Measurements from ENCODE around the gene SAMM50.

Gene SAMM50

GRCh38 chr22:43967069-43967468, 11.8 kb downstream of the SAMM50 start:
- Histone ChIP-seq H3K9me3 (ENCODE audit: control insufficient read depth, low read length) (no peaks in the 10 kb centered on the region), H3K4me3 (ENCODE audit: extremely low read depth, insufficient read depth, low read length, poor library complexity, severe bottlenecking) (no peak overlapping the region), H3K27ac (ENCODE audit: low read depth, low read length, severe bottlenecking) (no peak overlapping the region), H3K36me3 (ENCODE audit: control insufficient read depth, insufficient read depth, low read length) (peaks cover 83% of the 10 kb centered on the region), H3K4me1 (ENCODE audit: control insufficient read depth, insufficient read depth, low read length, poor library complexity, severe bottlenecking) (no peaks in the 10 kb centered on the region)
- WGBS, 2 experiments (ENCODE audit: insufficient coverage in 2 of 2), result 93 to 94% methylated on average over 6 to 7 of the region's 7 CpGs

DNA sequence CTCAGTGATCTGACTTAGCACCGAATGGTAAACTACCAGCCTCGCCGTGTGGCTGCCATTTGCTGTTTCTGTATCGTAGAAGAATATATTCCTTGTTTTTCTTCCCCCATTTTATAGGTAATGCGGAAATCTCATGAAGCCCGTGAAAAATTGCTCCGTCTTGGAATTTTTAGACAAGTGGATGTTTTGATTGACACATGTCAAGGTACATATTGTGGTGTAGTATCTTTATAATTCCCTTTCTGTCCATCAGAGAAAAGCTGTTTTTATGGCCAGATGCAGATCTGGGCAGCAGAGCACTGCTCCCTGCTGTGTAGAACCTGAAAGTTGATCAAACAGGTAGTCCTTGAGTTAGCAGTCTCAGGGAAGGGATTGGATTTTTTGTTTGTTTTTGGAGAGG, 13.4 kb downstream of the SAMM50 start:
- Histone ChIP-seq H3K4me1 (ENCODE audit: control insufficient read depth, insufficient read depth, low read length, poor library complexity, severe bottlenecking) (no peaks in the 10 kb centered on the region), H3K4me3 (ENCODE audit: extremely low read depth, insufficient read depth, low read length, poor library complexity, severe bottlenecking) (no peak overlapping the region), H3K9me3 (ENCODE audit: control insufficient read depth, low read length) (no peaks in the 10 kb centered on the region), H3K36me3 (ENCODE audit: control insufficient read depth, insufficient read depth, low read length) (peaks cover 87% of the 10 kb centered on the region), H3K27ac (ENCODE audit: low read depth, low read length, severe bottlenecking) (no peak overlapping the region)
- 100% methylated on average over 2 to 5 of the region's 7 CpGs for WGBS, 2 experiments (ENCODE audit: insufficient coverage in 2 of 2)

DNA sequence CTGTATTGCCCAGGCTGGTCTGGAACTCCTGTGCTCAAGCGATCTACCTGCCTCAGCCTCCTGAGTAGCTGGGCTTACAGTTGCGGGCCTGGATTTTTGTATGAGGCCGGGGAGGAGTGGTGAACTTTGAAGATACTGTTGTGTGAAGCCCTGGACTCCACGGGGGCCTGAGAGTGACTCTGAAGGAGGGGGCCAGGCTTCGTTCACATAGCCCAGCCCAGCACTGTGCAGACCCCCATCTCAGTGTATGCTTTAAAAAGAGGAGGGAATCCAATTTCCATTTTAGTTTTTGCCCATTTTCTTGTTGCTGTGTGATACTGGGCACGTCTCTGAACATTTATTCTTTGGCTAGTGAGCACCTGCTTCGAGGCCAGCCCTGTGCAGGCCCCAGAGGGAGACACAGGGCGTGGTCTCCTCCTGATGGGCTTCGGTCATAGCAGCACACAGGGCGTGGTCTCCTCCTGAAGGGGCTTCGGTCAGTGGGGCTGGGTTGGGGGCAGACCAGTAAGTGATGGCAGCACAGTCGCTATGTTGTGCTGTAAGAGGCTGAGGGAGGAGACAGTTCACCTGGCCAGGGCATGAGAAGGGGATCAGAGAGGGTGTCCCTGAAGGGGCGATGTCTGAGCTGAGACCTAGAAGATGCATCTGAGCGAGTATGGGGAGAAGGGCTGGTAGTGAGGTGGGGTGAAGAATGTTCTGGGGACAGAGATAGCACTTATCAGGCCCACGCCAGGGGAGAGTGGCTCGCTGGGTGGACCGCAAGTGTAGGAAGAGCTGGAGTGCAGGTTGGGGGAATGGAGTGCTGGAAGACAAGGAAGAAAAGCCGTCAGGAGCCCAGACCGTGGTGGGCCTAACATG, 14.0 kb downstream of the SAMM50 start:
- H3K36me3 ChIP-seq (ENCODE audit: control insufficient read depth, insufficient read depth, low read length), result peaks cover 87% of the 10 kb centered on the region

DNA sequence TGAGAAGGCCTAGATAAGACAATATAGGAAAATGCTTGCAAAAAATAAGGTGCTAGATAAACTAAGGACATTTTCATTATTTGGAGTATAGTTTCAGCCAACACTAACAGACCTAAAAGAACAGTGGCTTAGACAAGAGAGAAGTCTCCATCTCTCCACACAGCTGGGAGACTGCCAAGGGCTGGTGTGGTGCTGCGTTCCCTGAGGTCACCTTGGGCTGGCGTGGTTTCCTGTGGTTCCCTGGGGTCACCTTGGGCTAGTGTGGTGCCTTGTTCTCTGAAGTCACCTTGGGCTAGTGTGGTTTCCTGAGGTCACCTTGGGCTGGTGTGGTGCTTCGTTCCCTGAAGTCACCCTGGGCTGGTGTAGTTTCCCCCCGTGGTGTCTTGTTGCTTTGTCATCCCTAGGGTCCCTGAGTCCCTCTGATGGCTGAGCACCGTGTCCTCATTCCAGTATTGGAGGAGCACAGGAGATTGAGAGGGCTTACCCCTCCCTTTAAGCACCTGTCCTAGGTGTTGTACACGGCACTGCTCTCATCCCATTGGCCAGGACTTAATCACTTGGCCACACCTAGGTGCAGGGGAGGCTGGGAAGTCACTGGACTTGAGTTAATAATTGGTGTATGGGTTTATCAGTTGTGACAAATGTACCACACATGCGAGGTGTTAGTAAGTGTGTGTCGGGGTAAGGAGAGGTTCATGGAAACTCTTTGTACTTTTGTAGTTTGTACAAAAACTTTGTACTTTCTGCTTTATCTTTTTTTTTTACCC, 14.9 kb downstream of the SAMM50 start:
- Histone ChIP-seq H3K4me3 (ENCODE audit: extremely low read depth, insufficient read depth, low read length, poor library complexity, severe bottlenecking) (no peak overlapping the region), H3K9me3 (ENCODE audit: control insufficient read depth, low read length) (no peaks in the 10 kb centered on the region), H3K27ac (ENCODE audit: low read depth, low read length, severe bottlenecking) (no peak overlapping the region), H3K4me1 (ENCODE audit: control insufficient read depth, insufficient read depth, low read length, poor library complexity, severe bottlenecking) (no peaks in the 10 kb centered on the region), H3K36me3 (ENCODE audit: control insufficient read depth, insufficient read depth, low read length) (peaks cover 87% of the 10 kb centered on the region)
- 93 to 94% methylated on average over 3 to 5 of the region's 8 CpGs for WGBS, 2 experiments (ENCODE audit: insufficient coverage in 2 of 2)

More for the DNA sequence above, 14.0 kb downstream of the SAMM50 start:
- Histone ChIP-seq H3K27ac (ENCODE audit: low read depth, low read length, severe bottlenecking) (no peak overlapping the region), H3K4me3 (ENCODE audit: extremely low read depth, insufficient read depth, low read length, poor library complexity, severe bottlenecking) (no peak overlapping the region), H3K9me3 (ENCODE audit: control insufficient read depth, low read length) (no peaks in the 10 kb centered on the region), H3K4me1 (ENCODE audit: control insufficient read depth, insufficient read depth, low read length, poor library complexity, severe bottlenecking) (no peaks in the 10 kb centered on the region)
- WGBS, 2 experiments (ENCODE audit: insufficient coverage in 2 of 2), result 89 to 91% methylated on average over 18 to 19 of the region's 19 CpGs

- 85 to 91% methylated on average over 6 to 8 of the region's 8 CpGs for WGBS, 2 experiments (ENCODE audit: insufficient coverage in 2 of 2)
- Histone ChIP-seq H3K4me3 (ENCODE audit: extremely low read depth, insufficient read depth, low read length, poor library complexity, severe bottlenecking) (no peak overlapping the region), H3K4me1 (ENCODE audit: control insufficient read depth, insufficient read depth, low read length, poor library complexity, severe bottlenecking) (no peaks in the 10 kb centered on the region), H3K36me3 (ENCODE audit: control insufficient read depth, insufficient read depth, low read length) (peaks cover 88% of the 10 kb centered on the region), H3K9me3 (ENCODE audit: control insufficient read depth, low read length) (no peaks in the 10 kb centered on the region), H3K27ac (ENCODE audit: low read depth, low read length, severe bottlenecking) (no peak overlapping the region)
Observed at GRCh38 chr22:43971112-43971511, 15.9 kb downstream of the SAMM50 start.

DNA sequence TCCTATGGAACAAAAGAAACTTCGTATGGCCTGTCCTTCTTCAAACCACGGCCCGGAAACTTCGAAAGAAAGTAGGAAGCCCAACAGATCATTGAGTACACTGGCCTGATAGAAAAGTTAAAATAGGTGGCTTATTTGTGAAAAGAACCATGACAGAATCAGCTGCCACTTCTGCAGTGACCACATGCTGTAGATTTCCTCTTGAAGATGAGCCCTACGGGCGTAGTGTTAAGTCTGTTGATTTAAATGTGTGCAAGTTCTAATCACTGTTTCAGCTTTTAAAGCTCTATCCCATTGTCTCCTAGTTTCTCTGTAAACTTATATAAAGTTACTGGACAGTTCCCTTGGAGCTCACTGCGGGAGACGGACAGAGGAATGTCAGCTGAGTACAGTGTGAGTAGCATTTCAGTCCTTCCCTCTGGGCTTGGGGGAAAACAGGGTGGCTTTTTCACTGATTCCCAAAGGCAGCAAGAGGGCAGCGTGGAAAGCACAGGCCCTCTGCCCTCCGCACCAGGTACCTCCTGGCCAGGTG, 17.8 kb downstream of the SAMM50 start:
- Histone ChIP-seq H3K27ac (ENCODE audit: low read depth, low read length, severe bottlenecking) (no peak overlapping the region), H3K9me3 (ENCODE audit: control insufficient read depth, low read length) (no peaks in the 10 kb centered on the region), H3K36me3 (ENCODE audit: control insufficient read depth, insufficient read depth, low read length) (peaks cover 88% of the 10 kb centered on the region), H3K4me1 (ENCODE audit: control insufficient read depth, insufficient read depth, low read length, poor library complexity, severe bottlenecking) (no peaks in the 10 kb centered on the region), H3K4me3 (ENCODE audit: extremely low read depth, insufficient read depth, low read length, poor library complexity, severe bottlenecking) (no peak overlapping the region)
- 95 to 100% methylated on average over 6 to 9 of the region's 10 CpGs for WGBS, 2 experiments (ENCODE audit: insufficient coverage in 2 of 2)

DNA sequence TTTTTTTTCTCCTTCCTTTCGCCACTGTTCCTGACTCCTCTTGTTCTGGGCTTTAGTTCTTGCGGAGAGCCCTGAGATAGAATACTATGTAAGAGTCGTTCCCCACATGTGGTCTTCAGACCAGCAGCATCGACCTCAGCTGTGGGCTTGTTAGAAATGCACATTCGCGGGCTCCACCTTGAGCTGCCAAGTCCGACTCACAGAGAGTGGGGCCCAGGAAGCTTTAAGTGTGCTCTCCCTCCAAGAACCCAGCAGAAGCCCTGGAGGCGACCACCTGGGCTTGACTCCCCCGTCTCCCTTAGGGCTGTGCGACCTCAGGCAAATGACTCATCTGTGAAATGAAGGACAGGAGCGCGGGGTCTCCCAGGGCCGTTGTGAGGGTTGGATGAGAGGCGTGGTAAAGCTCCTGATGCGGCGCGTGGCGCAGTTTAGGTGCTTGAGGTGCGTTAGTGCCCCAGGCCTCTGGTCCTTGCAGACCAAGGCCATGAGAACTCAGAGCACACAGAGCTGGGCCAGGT, 18.8 kb downstream of the SAMM50 start:
- no peak overlapping the region for H3K27ac ChIP-seq (ENCODE audit: low read depth, low read length, severe bottlenecking)
- peaks cover 90% of the 10 kb centered on the region for H3K36me3 ChIP-seq (ENCODE audit: control insufficient read depth, insufficient read depth, low read length)
- no peaks in the 10 kb centered on the region for H3K9me3 ChIP-seq (ENCODE audit: control insufficient read depth, low read length)
- WGBS, 2 experiments (ENCODE audit: insufficient coverage in 2 of 2), result 93 to 94% methylated on average over 18 of the region's 19 CpGs
- no peaks in the 10 kb centered on the region for H3K4me1 ChIP-seq (ENCODE audit: control insufficient read depth, insufficient read depth, low read length, poor library complexity, severe bottlenecking)
- no peak overlapping the region for H3K4me3 ChIP-seq (ENCODE audit: extremely low read depth, insufficient read depth, low read length, poor library complexity, severe bottlenecking)

- Histone ChIP-seq H3K36me3 (ENCODE audit: control insufficient read depth, insufficient read depth, low read length) (peaks cover 89% of the 10 kb centered on the region), H3K27ac (ENCODE audit: low read depth, low read length, severe bottlenecking) (no peak overlapping the region), H3K4me1 (ENCODE audit: control insufficient read depth, insufficient read depth, low read length, poor library complexity, severe bottlenecking) (no peaks in the 10 kb centered on the region), H3K4me3 (ENCODE audit: extremely low read depth, insufficient read depth, low read length, poor library complexity, severe bottlenecking) (no peak overlapping the region), H3K9me3 (ENCODE audit: control insufficient read depth, low read length) (no peaks in the 10 kb centered on the region)
- 0 to 92% methylated on average over 1 to 2 of the region's 4 CpGs for WGBS, 2 experiments (ENCODE audit: insufficient coverage in 2 of 2)
Observed at GRCh38 chr22:43975041-43975440, 19.8 kb downstream of the SAMM50 start.

- no peak overlapping the region for H3K27ac ChIP-seq (ENCODE audit: low read depth, low read length, severe bottlenecking)
- H3K9me3 ChIP-seq (ENCODE audit: control insufficient read depth, low read length), result no peaks in the 10 kb centered on the region
- peaks cover 93% of the 10 kb centered on the region for H3K36me3 ChIP-seq (ENCODE audit: control insufficient read depth, insufficient read depth, low read length)
- H3K4me3 ChIP-seq (ENCODE audit: extremely low read depth, insufficient read depth, low read length, poor library complexity, severe bottlenecking), result no peak overlapping the region
- H3K4me1 ChIP-seq (ENCODE audit: control insufficient read depth, insufficient read depth, low read length, poor library complexity, severe bottlenecking), result no peaks in the 10 kb centered on the region
- WGBS, 2 experiments (ENCODE audit: insufficient coverage in 2 of 2), result 91 to 92% methylated on average over 15 to 17 of the region's 19 CpGs
Observed at GRCh38 chr22:43976861-43977795, 21.9 kb downstream of the SAMM50 start.

DNA sequence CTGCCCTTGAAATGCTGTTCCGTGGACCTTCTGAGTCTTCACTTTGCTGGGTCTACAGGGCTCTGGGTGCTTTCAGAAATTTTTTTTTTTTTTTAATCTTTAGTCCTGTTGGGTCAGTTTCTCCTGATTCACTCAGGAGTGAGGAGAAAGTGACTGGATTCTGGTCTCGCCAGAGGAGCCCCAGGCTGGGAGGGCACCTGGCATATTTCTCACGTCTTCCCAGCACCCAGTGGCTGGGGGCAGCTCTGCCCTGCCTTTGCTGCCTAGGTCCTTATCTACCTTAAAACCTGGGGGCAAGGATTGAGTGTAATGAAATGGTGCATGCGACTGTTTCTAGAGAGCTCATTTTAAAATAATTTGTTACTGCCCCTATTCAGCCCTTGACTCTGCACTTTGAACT, 23.3 kb downstream of the SAMM50 start:
- 92 to 100% methylated on average over 1 to 2 of the region's 4 CpGs for WGBS, 2 experiments (ENCODE audit: insufficient coverage in 2 of 2)
- Histone ChIP-seq H3K27ac (ENCODE audit: low read depth, low read length, severe bottlenecking) (no peak overlapping the region), H3K4me1 (ENCODE audit: control insufficient read depth, insufficient read depth, low read length, poor library complexity, severe bottlenecking) (no peaks in the 10 kb centered on the region), H3K4me3 (ENCODE audit: extremely low read depth, insufficient read depth, low read length, poor library complexity, severe bottlenecking) (no peak overlapping the region), H3K9me3 (ENCODE audit: control insufficient read depth, low read length) (no peaks in the 10 kb centered on the region), H3K36me3 (ENCODE audit: control insufficient read depth, insufficient read depth, low read length) (peaks cover 96% of the 10 kb centered on the region)
